GM13977 (cell line): ENCODE results near the gene NACAD.

Source experiments
- DNase-seq: peaks from one replicate; pipeline ENCODE4 v3.0.0; 2012; ENCODE audit warnings: low spot score
- CTCF ChIP-seq: IDR thresholded peaks from 2 replicates; pipeline ENCODE4 v1.5.1; 2012; ENCODE audit warnings: mild to moderate bottlenecking, control low read depth; ENCODE audit not compliant: insufficient read depth; ENCODE audit errors: extremely low read depth, missing control alignments
- in situ Hi-C: fragments of 300-500 bp; cut with MboI; formaldehyde crosslinking; loops from one replicate; pipeline ENCODE4 v1.12.0; 2022; ENCODE audit warnings: low sequenced_read_pairs, low pct_unique_long_range_greater_than_20kb, mixed read lengths, inconsistent platforms; ENCODE audit not compliant: unreplicated experiment

NACAD gene

GRCh38 chr7:45085619-45086200, 3.1 kb downstream of the NACAD start:
- in situ Hi-C loops = no loop called here
- no peak for DNase-seq
- TF ChIP-seq CTCF = no peak

- no peak for TF ChIP-seq CTCF
- in situ Hi-C loops = no loop called here
- DNase-seq = no peak
Measured at GRCh38 chr7:45084901-45085618, 3.7 kb downstream of the NACAD start.

- no peak for TF ChIP-seq CTCF
- DNase-seq = no peak
- in situ Hi-C loops = no loop called here
Measured at GRCh38 chr7:45084336-45084735, 4.4 kb downstream of the NACAD start.

GRCh38 chr7:45082831-45083331, 5.9 kb downstream of the NACAD start:
- TF ChIP-seq CTCF = no peak
- in situ Hi-C loops = no loop called here
- DNase-seq = no peak

- in situ Hi-C loops = no loop called here
- TF ChIP-seq CTCF = no peak
- no peak for DNase-seq
Measured at GRCh38 chr7:45082031-45082830, 6.5 kb downstream of the NACAD start.

- no peak for DNase-seq
- in situ Hi-C loops = no loop called here
- no peak for TF ChIP-seq CTCF
Measured at GRCh38 chr7:45081670-45081974, 7.1 kb downstream of the NACAD start.
